H1 (cell line): ENCODE measurements around the gene TRIM45. TPM values are rescaled to one million over a fixed set of nuclear protein-coding genes. Genes with fewer than 3 reads are reported as not detected.

ENCODE experiments used
- CTCF ChIA-PET: fragments of 300-600 bp; sonication (Branson Sonifier 250); formaldehyde crosslinking; loops from one replicate; lab custom pipeline; 2021; ENCODE audit not compliant: partially characterized antibody; lab: Charles Lee
- POLR2A ChIA-PET: fragments of 300-600 bp; sonication (Branson Sonifier 250); formaldehyde crosslinking; loops from one replicate; lab custom pipeline; 2021; ENCODE audit warnings: inconsistent platforms; ENCODE audit not compliant: partially characterized antibody; lab: Charles Lee
- DNase-seq, 2 experiments: peaks; one replicate each; pipeline versions ENCODE4 v3.0.0 to v3.0.0-alpha.2; 2010 to 2022; ENCODE audit warnings: low spot score in 2 of 2, low read depth in 1 of 2, mixed read lengths in 1 of 2
- FAIRE-seq: peaks from 2 replicates; lab custom pipeline; 2011; peaks lifted over from hg19 to GRCh38; lab: Jason Lieb, UNC
- H2AFZ ChIP-seq: 2 replicates; pipeline ENCODE4 v1.8.1; 2012; ENCODE audit warnings: low read length, inconsistent platforms
- H2AK5ac ChIP-seq: 2 replicates; pipeline ENCODE4 v1.6.1; 2013; ENCODE audit warnings: low read depth, low read length
- H2BK120ac ChIP-seq: replicated peaks from 2 replicates; pipeline ENCODE3; 2013; ENCODE audit warnings: low read depth, low read length, inconsistent platforms
- H2BK12ac ChIP-seq: 2 replicates; pipeline ENCODE4 v1.6.1; 2013; ENCODE audit warnings: low read depth, low read length
- H2BK15ac ChIP-seq: 2 replicates; pipeline ENCODE4 v1.6.1; 2013; ENCODE audit warnings: low read length
- H2BK20ac ChIP-seq: 2 replicates; pipeline ENCODE4 v1.6.1; 2013; ENCODE audit warnings: low read length
- H2BK5ac ChIP-seq: 2 replicates; pipeline ENCODE4 v1.6.1; 2013; ENCODE audit warnings: low read depth, low read length
- H3K14ac ChIP-seq: 2 replicates; pipeline ENCODE4 v1.6.1; 2013; ENCODE audit warnings: inconsistent platforms; ENCODE audit not compliant: insufficient read length
- H3K18ac ChIP-seq: 2 replicates; pipeline ENCODE4 v1.6.1; 2013; ENCODE audit warnings: low read length; ENCODE audit errors: extremely low read depth
- H3K23ac ChIP-seq: 2 replicates; pipeline ENCODE4 v1.6.1; 2013; ENCODE audit warnings: inconsistent platforms; ENCODE audit not compliant: insufficient read length
- H3K23me2 ChIP-seq: 2 replicates; pipeline ENCODE4 v1.6.1; 2013; ENCODE audit warnings: low read depth, low read length
- H3K27ac ChIP-seq: 2 replicates; pipeline ENCODE4 v1.6.1; 2011; ENCODE audit warnings: low read depth, low read length, inconsistent platforms
- H3K27me3 ChIP-seq, 4 experiments: replicated peaks in 1 of 4; 1 replicate in 1 of 4; 2 replicates in 3 of 4; pipeline versions ENCODE4 v1.6.1 to v1.8.1; 2011 to 2013; ENCODE audit warnings: low read length in 3 of 4, mild to moderate bottlenecking in 3 of 4, inconsistent platforms in 2 of 4, mixed read lengths in 2 of 4, moderate library complexity in 1 of 4; ENCODE audit not compliant: control insufficient read depth in 3 of 4, insufficient read depth in 3 of 4; ENCODE audit errors: extremely low read depth in 1 of 4
- H3K36me3 ChIP-seq, 4 experiments: 2 replicates each; pipeline versions ENCODE4 v1.6.1 to v1.8.1; 2011 to 2013; ENCODE audit warnings: mild to moderate bottlenecking in 4 of 4, low read length in 3 of 4, moderate library complexity in 2 of 4, control low read depth in 1 of 4, inconsistent platforms in 1 of 4; ENCODE audit not compliant: insufficient read depth in 4 of 4, control insufficient read depth in 2 of 4
- H3K4ac ChIP-seq: replicated peaks from 2 replicates; pipeline ENCODE3; 2013; ENCODE audit warnings: low read length, low read depth, mixed read lengths, inconsistent platforms; ENCODE audit not compliant: insufficient read length
- H3K4me1 ChIP-seq, 4 experiments: replicated peaks in 1 of 4; 1 replicate in 1 of 4; 2 replicates in 3 of 4; pipeline versions ENCODE4 v1.6.1 to v1.8.1; 2011 to 2013; ENCODE audit warnings: low read length in 3 of 4, inconsistent platforms in 2 of 4, mixed read lengths in 1 of 4; ENCODE audit not compliant: insufficient read depth in 4 of 4, control insufficient read depth in 3 of 4
- H3K4me2 ChIP-seq, 2 experiments: 2 replicates each; pipeline versions ENCODE4 v1.6.1 to v1.8.1; 2011 to 2013; ENCODE audit warnings: low read depth in 2 of 2, low read length in 2 of 2, control low read depth in 1 of 2, inconsistent platforms in 1 of 2, mild to moderate bottlenecking in 1 of 2; ENCODE audit not compliant: insufficient read depth in 1 of 2
- H3K4me3 ChIP-seq, 4 experiments: fragments of 200-600, 300-600 bp in 1 of 4; sonication (generic), shearing (Covaris generic), sonication (Bioruptor Twin) in 1 of 4; 2 replicates each; pipeline versions ENCODE4 v1.5.1 to v1.8.1; 2011 to 2016; ENCODE audit warnings: low read length in 4 of 4, low read depth in 3 of 4, control low read depth in 2 of 4, inconsistent platforms in 2 of 4, mild to moderate bottlenecking in 2 of 4, mixed read lengths in 1 of 4, moderate library complexity in 1 of 4; ENCODE audit not compliant: insufficient read depth in 2 of 4; ENCODE audit errors: extremely low read depth in 1 of 4
- H3K56ac ChIP-seq: replicated peaks from 2 replicates; pipeline ENCODE3; 2013; ENCODE audit warnings: low read depth, mild to moderate bottlenecking, mixed read lengths, low read length, inconsistent platforms; ENCODE audit not compliant: insufficient read length
- H3K79me1 ChIP-seq: 2 replicates; pipeline ENCODE4 v1.6.1; 2013; ENCODE audit warnings: low read depth, low read length, control low read depth
- H3K79me2 ChIP-seq, 2 experiments: 2 replicates each; pipeline versions ENCODE4 v1.6.1 to v1.8.1; 2012 to 2013; ENCODE audit warnings: low read length in 2 of 2, mild to moderate bottlenecking in 2 of 2, inconsistent platforms in 1 of 2; ENCODE audit not compliant: insufficient read depth in 2 of 2, control insufficient read depth in 1 of 2
- H3K9ac ChIP-seq, 4 experiments: replicated peaks in 1 of 4; 1 replicate in 1 of 4; 2 replicates in 3 of 4; pipeline versions ENCODE4 v1.6.1 to v1.8.1; 2011 to 2013; ENCODE audit warnings: low read depth in 3 of 4, low read length in 3 of 4, control low read depth in 2 of 4, mild to moderate bottlenecking in 2 of 4, moderate library complexity in 2 of 4, inconsistent platforms in 1 of 4; ENCODE audit errors: extremely low read depth in 1 of 4
- H3K9me3 ChIP-seq, 2 experiments: 2 replicates each; pipeline versions ENCODE4 v1.6.1 to v1.8.1; 2012 to 2013; ENCODE audit warnings: mild to moderate bottlenecking in 2 of 2, moderate library complexity in 2 of 2, control low read depth in 1 of 2, inconsistent platforms in 1 of 2, low read depth in 1 of 2, low read length in 1 of 2, mixed read lengths in 1 of 2; ENCODE audit not compliant: insufficient read depth in 2 of 2
- H4K20me1 ChIP-seq, 2 experiments: replicated peaks in 1 of 2; 2 replicates each; pipeline versions ENCODE3 to v1.8.1; 2011 to 2013; ENCODE audit warnings: inconsistent platforms in 2 of 2, low read length in 2 of 2, mild to moderate bottlenecking in 1 of 2; ENCODE audit not compliant: insufficient read depth in 2 of 2, control insufficient read depth in 1 of 2
- H4K5ac ChIP-seq: 2 replicates; pipeline ENCODE4 v1.6.1; 2013; ENCODE audit warnings: low read length, low read depth, mixed read lengths, inconsistent platforms; ENCODE audit not compliant: insufficient read length
- H4K8ac ChIP-seq: 2 replicates; pipeline ENCODE4 v1.8.0; 2013; ENCODE audit warnings: mild to moderate bottlenecking, moderate library complexity, low read length, inconsistent platforms; ENCODE audit not compliant: insufficient read depth; ENCODE audit errors: extremely low read depth
- H4K91ac ChIP-seq: replicated peaks from 2 replicates; pipeline ENCODE3; 2013; ENCODE audit warnings: low read length, mixed read lengths, inconsistent platforms; ENCODE audit not compliant: insufficient read length
- ASH2L ChIP-seq: fragments of 200-600, 300-600 bp; sonication (generic); IDR thresholded peaks from one replicate; pipeline ENCODE4 v1.7.1; 2017; ENCODE audit warnings: low read length
- CHD2 ChIP-seq: IDR thresholded peaks from 2 replicates; pipeline ENCODE4 v1.6.1; 2012; ENCODE audit warnings: low read length, improper control_type of control experiment
- SRF ChIP-seq: IDR thresholded peaks from 2 replicates; pipeline ENCODE4 v1.6.1; 2011; ENCODE audit warnings: mild to moderate bottlenecking, low read depth, low read length, moderate library complexity
- WGBS, 2 experiments: shearing (Covaris generic) in 1 of 2; methylation state at CpG; one replicate each; pipeline versions ENCODE4 v1.1.6 to v1.1.7; 2013 to 2015; ENCODE audit warnings: low lambda C conversion rate in 2 of 2, mixed read lengths in 2 of 2, inconsistent platforms in 1 of 2, low coverage in 1 of 2, missing lambda C conversion rate in 1 of 2; ENCODE audit not compliant: insufficient replicate concordance in 2 of 2, insufficient coverage in 1 of 2, insufficient read length in 1 of 2; ENCODE audit errors: extremely low coverage in 1 of 2, missing lambda C conversion rate in 1 of 2; 5-methylcytosine and 5-hydroxymethylcytosine counted together
- polyA plus RNA-seq, 7 experiments: library from polyadenylated mRNA; depleted of rRNA in 3 of 7; stranded (reverse) in 5 of 7; unstranded in 2 of 7; fragments of >200 nt in 5 of 7; fragments of 200-250 nt in 2 of 7; gene quantifications; 1 replicate in 5 of 7; 2 replicates in 1 of 7; 4 replicates in 1 of 7; pipeline versions ENCODE4 v1.2.1 to v1.2.3, GENCODE V29; 2011 to 2013; ENCODE audit warnings: missing spikeins in 2 of 7, mixed read lengths in 2 of 7
- total RNA-seq: library from RNA; stranded (reverse); fragmentation: NEBNext Ultra II Directional; extraction: Animal tissue kit (Norgen Biotek cat#: 25700); gene quantifications from 2 replicates; pipeline ENCODE4 v1.2.1, GENCODE V29; 2021

TRIM45 gene
- total and polyA plus RNA-seq, 2 of the 8 experiments (the other 6 are each of a cell fraction or from before 2014, with no cell fraction given): 13.7 to 16.7 TPM

- H3K27me3 ChIP-seq: no peaks in the 10 kb centered on the region
- H4K5ac ChIP-seq: no peak overlapping the region
- 64% methylated on average over 4 of the region's 4 CpGs; no CpG with 5 or more reads in 1 of the 2 experiments for WGBS, 2 experiments
- POLR2A ChIA-PET: interaction anchor here (1.0 to 1.2 kb wide), 2 partner anchors 10 to 17 kb away, joined by 3 to 4 read pairs; no protein-coding TSS in a partner anchor
- 0 out of 2 replicates have a peak overlapping the region, but pooled peaks have one; percentile 56 for H3K18ac ChIP-seq
- CTCF ChIA-PET: interaction anchor here (0.9 to 1.8 kb wide), 2 partner anchors 20 to 115 kb away, joined by 3 to 7 read pairs; no protein-coding TSS in a partner anchor
- H3K9me3 ChIP-seq: no peaks in the 10 kb centered on the region; a peak in 1 of 4 replicates
- H3K4ac ChIP-seq: peak overlapping the region; percentile 92
- no peak overlapping the region for H3K14ac ChIP-seq
- FAIRE-seq (no peak), DNase-seq (no peak)
- no peak overlapping the region for H3K4me3 ChIP-seq
- H2BK12ac ChIP-seq: peak overlapping the region; percentile 94
- TF ChIP-seq CHD2 (no peak), ASH2L (peak; percentile 35), SRF (0 out of 2 replicates have a peak, but pooled peaks have one; percentile 20)
- no peaks in the 10 kb centered on the region for H4K20me1 ChIP-seq
- peak overlapping the region; percentile 94; the same call in 1 of the 2 replicates for H2BK20ac ChIP-seq
- 0 out of 4 replicates have a peak overlapping the region, but pooled peaks of 1 of the 2 experiments have one; percentile 41 for H3K4me2 ChIP-seq
- no peak overlapping the region for H2AFZ ChIP-seq
- no peaks in the 10 kb centered on the region for H3K36me3 ChIP-seq
- H4K8ac ChIP-seq: no peak overlapping the region
- H3K4me1 ChIP-seq: peaks cover 3 to 13% (median 8%) of the 10 kb centered on the region in 4 experiments; a peak in 5 of 7 replicates
- no peak overlapping the region for H3K23ac ChIP-seq
- no peak overlapping the region for H3K27ac ChIP-seq
- 0 out of 2 replicates have a peak overlapping the region, but pooled peaks have one; percentile 40 for H2BK15ac ChIP-seq
- H2BK120ac ChIP-seq: peak overlapping the region; percentile 84
- no peak overlapping the region for H4K91ac ChIP-seq
- no peaks in the 10 kb centered on the region for H3K79me1 ChIP-seq
- H3K9ac ChIP-seq: no peak overlapping the region
- peak overlapping the region; percentile 71 for H2AK5ac ChIP-seq
- H2BK5ac ChIP-seq: peak overlapping the region; percentile 87; the same call in 1 of the 2 replicates
- no peaks in the 10 kb centered on the region for H3K23me2 ChIP-seq
- H3K79me2 ChIP-seq: no peaks in the 10 kb centered on the region
- no peak overlapping the region for H3K56ac ChIP-seq
Measured at GRCh38 chr1:117169871-117170596, 48.5 kb upstream of the TRIM45 start.
